H1 (cell line): ENCODE data around the gene AK8. TPM values are rescaled to one million over a fixed set of nuclear protein-coding genes. Genes with fewer than 3 reads are reported as not detected.

Experiments
- CTCF ChIA-PET: fragments of 300-600 bp; sonication (Branson Sonifier 250); formaldehyde crosslinking; loops from one replicate; lab custom pipeline; 2021; ENCODE audit not compliant: partially characterized antibody; lab: Charles Lee
- POLR2A ChIA-PET: fragments of 300-600 bp; sonication (Branson Sonifier 250); formaldehyde crosslinking; loops from one replicate; lab custom pipeline; 2021; ENCODE audit warnings: inconsistent platforms; ENCODE audit not compliant: partially characterized antibody; lab: Charles Lee
- DNase-seq, 2 experiments: peaks; one replicate each; pipeline versions ENCODE4 v3.0.0 to v3.0.0-alpha.2; 2010 to 2022; ENCODE audit warnings: low spot score in 2 of 2, low read depth in 1 of 2, mixed read lengths in 1 of 2
- FAIRE-seq: peaks from 2 replicates; lab custom pipeline; 2011; peaks lifted over from hg19 to GRCh38; lab: Jason Lieb, UNC
- H2AFZ ChIP-seq: 2 replicates; pipeline ENCODE4 v1.8.1; 2012; ENCODE audit warnings: low read length, inconsistent platforms
- H2AK5ac ChIP-seq: 2 replicates; pipeline ENCODE4 v1.6.1; 2013; ENCODE audit warnings: low read depth, low read length
- H2BK120ac ChIP-seq: replicated peaks from 2 replicates; pipeline ENCODE3; 2013; ENCODE audit warnings: low read depth, low read length, inconsistent platforms
- H2BK12ac ChIP-seq: 2 replicates; pipeline ENCODE4 v1.6.1; 2013; ENCODE audit warnings: low read depth, low read length
- H2BK15ac ChIP-seq: 2 replicates; pipeline ENCODE4 v1.6.1; 2013; ENCODE audit warnings: low read length
- H2BK20ac ChIP-seq: 2 replicates; pipeline ENCODE4 v1.6.1; 2013; ENCODE audit warnings: low read length
- H2BK5ac ChIP-seq: 2 replicates; pipeline ENCODE4 v1.6.1; 2013; ENCODE audit warnings: low read depth, low read length
- H3K14ac ChIP-seq: 2 replicates; pipeline ENCODE4 v1.6.1; 2013; ENCODE audit warnings: inconsistent platforms; ENCODE audit not compliant: insufficient read length
- H3K18ac ChIP-seq: 2 replicates; pipeline ENCODE4 v1.6.1; 2013; ENCODE audit warnings: low read length; ENCODE audit errors: extremely low read depth
- H3K23ac ChIP-seq: 2 replicates; pipeline ENCODE4 v1.6.1; 2013; ENCODE audit warnings: inconsistent platforms; ENCODE audit not compliant: insufficient read length
- H3K23me2 ChIP-seq: 2 replicates; pipeline ENCODE4 v1.6.1; 2013; ENCODE audit warnings: low read depth, low read length
- H3K27ac ChIP-seq: 2 replicates; pipeline ENCODE4 v1.6.1; 2011; ENCODE audit warnings: low read depth, low read length, inconsistent platforms
- H3K27me3 ChIP-seq, 4 experiments: replicated peaks in 1 of 4; 1 replicate in 1 of 4; 2 replicates in 3 of 4; pipeline versions ENCODE4 v1.6.1 to v1.8.1; 2011 to 2013; ENCODE audit warnings: low read length in 3 of 4, mild to moderate bottlenecking in 3 of 4, inconsistent platforms in 2 of 4, mixed read lengths in 2 of 4, moderate library complexity in 1 of 4; ENCODE audit not compliant: control insufficient read depth in 3 of 4, insufficient read depth in 3 of 4; ENCODE audit errors: extremely low read depth in 1 of 4
- H3K36me3 ChIP-seq, 4 experiments: 2 replicates each; pipeline versions ENCODE4 v1.6.1 to v1.8.1; 2011 to 2013; ENCODE audit warnings: mild to moderate bottlenecking in 4 of 4, low read length in 3 of 4, moderate library complexity in 2 of 4, control low read depth in 1 of 4, inconsistent platforms in 1 of 4; ENCODE audit not compliant: insufficient read depth in 4 of 4, control insufficient read depth in 2 of 4
- H3K4ac ChIP-seq: replicated peaks from 2 replicates; pipeline ENCODE3; 2013; ENCODE audit warnings: low read length, low read depth, mixed read lengths, inconsistent platforms; ENCODE audit not compliant: insufficient read length
- H3K4me1 ChIP-seq, 4 experiments: replicated peaks in 1 of 4; 1 replicate in 1 of 4; 2 replicates in 3 of 4; pipeline versions ENCODE4 v1.6.1 to v1.8.1; 2011 to 2013; ENCODE audit warnings: low read length in 3 of 4, inconsistent platforms in 2 of 4, mixed read lengths in 1 of 4; ENCODE audit not compliant: insufficient read depth in 4 of 4, control insufficient read depth in 3 of 4
- H3K4me2 ChIP-seq, 2 experiments: 2 replicates each; pipeline versions ENCODE4 v1.6.1 to v1.8.1; 2011 to 2013; ENCODE audit warnings: low read depth in 2 of 2, low read length in 2 of 2, control low read depth in 1 of 2, inconsistent platforms in 1 of 2, mild to moderate bottlenecking in 1 of 2; ENCODE audit not compliant: insufficient read depth in 1 of 2
- H3K4me3 ChIP-seq, 4 experiments: fragments of 200-600, 300-600 bp in 1 of 4; sonication (generic), shearing (Covaris generic), sonication (Bioruptor Twin) in 1 of 4; 2 replicates each; pipeline versions ENCODE4 v1.5.1 to v1.8.1; 2011 to 2016; ENCODE audit warnings: low read length in 4 of 4, low read depth in 3 of 4, control low read depth in 2 of 4, inconsistent platforms in 2 of 4, mild to moderate bottlenecking in 2 of 4, mixed read lengths in 1 of 4, moderate library complexity in 1 of 4; ENCODE audit not compliant: insufficient read depth in 2 of 4; ENCODE audit errors: extremely low read depth in 1 of 4
- H3K56ac ChIP-seq: replicated peaks from 2 replicates; pipeline ENCODE3; 2013; ENCODE audit warnings: low read depth, mild to moderate bottlenecking, mixed read lengths, low read length, inconsistent platforms; ENCODE audit not compliant: insufficient read length
- H3K79me1 ChIP-seq: 2 replicates; pipeline ENCODE4 v1.6.1; 2013; ENCODE audit warnings: low read depth, low read length, control low read depth
- H3K79me2 ChIP-seq, 2 experiments: 2 replicates each; pipeline versions ENCODE4 v1.6.1 to v1.8.1; 2012 to 2013; ENCODE audit warnings: low read length in 2 of 2, mild to moderate bottlenecking in 2 of 2, inconsistent platforms in 1 of 2; ENCODE audit not compliant: insufficient read depth in 2 of 2, control insufficient read depth in 1 of 2
- H3K9ac ChIP-seq, 4 experiments: replicated peaks in 1 of 4; 1 replicate in 1 of 4; 2 replicates in 3 of 4; pipeline versions ENCODE4 v1.6.1 to v1.8.1; 2011 to 2013; ENCODE audit warnings: low read depth in 3 of 4, low read length in 3 of 4, control low read depth in 2 of 4, mild to moderate bottlenecking in 2 of 4, moderate library complexity in 2 of 4, inconsistent platforms in 1 of 4; ENCODE audit errors: extremely low read depth in 1 of 4
- H3K9me3 ChIP-seq, 2 experiments: 2 replicates each; pipeline versions ENCODE4 v1.6.1 to v1.8.1; 2012 to 2013; ENCODE audit warnings: mild to moderate bottlenecking in 2 of 2, moderate library complexity in 2 of 2, control low read depth in 1 of 2, inconsistent platforms in 1 of 2, low read depth in 1 of 2, low read length in 1 of 2, mixed read lengths in 1 of 2; ENCODE audit not compliant: insufficient read depth in 2 of 2
- H4K20me1 ChIP-seq, 2 experiments: replicated peaks in 1 of 2; 2 replicates each; pipeline versions ENCODE3 to v1.8.1; 2011 to 2013; ENCODE audit warnings: inconsistent platforms in 2 of 2, low read length in 2 of 2, mild to moderate bottlenecking in 1 of 2; ENCODE audit not compliant: insufficient read depth in 2 of 2, control insufficient read depth in 1 of 2
- H4K5ac ChIP-seq: 2 replicates; pipeline ENCODE4 v1.6.1; 2013; ENCODE audit warnings: low read length, low read depth, mixed read lengths, inconsistent platforms; ENCODE audit not compliant: insufficient read length
- H4K8ac ChIP-seq: 2 replicates; pipeline ENCODE4 v1.8.0; 2013; ENCODE audit warnings: mild to moderate bottlenecking, moderate library complexity, low read length, inconsistent platforms; ENCODE audit not compliant: insufficient read depth; ENCODE audit errors: extremely low read depth
- H4K91ac ChIP-seq: replicated peaks from 2 replicates; pipeline ENCODE3; 2013; ENCODE audit warnings: low read length, mixed read lengths, inconsistent platforms; ENCODE audit not compliant: insufficient read length
- CHD1 ChIP-seq: IDR thresholded peaks from 2 replicates; pipeline ENCODE4 v1.6.1; 2012; ENCODE audit warnings: low read depth, low read length, improper control_type of control experiment
- CTCF ChIP-seq, 3 experiments: IDR thresholded peaks; 1 replicate in 2 of 3; 2 replicates in 1 of 3; pipeline versions ENCODE4 v1.5.1 to v1.6.1; 2011; ENCODE audit warnings: low read length in 3 of 3, mild to moderate bottlenecking in 3 of 3, inconsistent platforms in 2 of 3, low read depth in 1 of 3, moderate library complexity in 1 of 3; ENCODE audit not compliant: insufficient read depth in 1 of 3; ENCODE audit errors: control extremely low read depth in 1 of 3
- EP300 ChIP-seq, 2 experiments: IDR thresholded peaks; 1 replicate in 1 of 2; 2 replicates in 1 of 2; pipeline ENCODE4 v1.6.1; 2011 to 2012; ENCODE audit warnings: low read depth in 2 of 2, low read length in 2 of 2, mild to moderate bottlenecking in 2 of 2, borderline replicate concordance in 1 of 2, inconsistent platforms in 1 of 2, moderate library complexity in 1 of 2
- GABPA ChIP-seq: IDR thresholded peaks from 2 replicates; pipeline ENCODE4 v1.6.1; 2011; ENCODE audit warnings: mild to moderate bottlenecking, low read length, moderate library complexity, borderline replicate concordance; ENCODE audit not compliant: insufficient read depth
- JUND ChIP-seq: IDR thresholded peaks from 2 replicates; pipeline ENCODE4 v1.6.1; 2011; ENCODE audit warnings: mild to moderate bottlenecking, improper control_type of control experiment, low read length
- KDM1A ChIP-seq: fragments of 200-600, 300-600 bp; sonication (generic); IDR thresholded peaks from 2 replicates; pipeline ENCODE4 v1.7.1; 2016; ENCODE audit warnings: mild to moderate bottlenecking, low read length, borderline replicate concordance
- PHF8 ChIP-seq: fragments of 200-600 bp; sonication (generic); conservative IDR thresholded peaks from 2 replicates; pipeline ENCODE4 v1.7.1; 2012; ENCODE audit warnings: low read depth, mild to moderate bottlenecking, inconsistent platforms, low read length, moderate library complexity
- POLR2A ChIP-seq, 2 experiments: IDR thresholded peaks; 1 replicate in 1 of 2; 2 replicates in 1 of 2; pipeline ENCODE4 v1.6.1; 2011; ENCODE audit warnings: low read depth in 2 of 2, low read length in 2 of 2, mild to moderate bottlenecking in 2 of 2; ENCODE audit errors: control extremely low read depth in 1 of 2
- RFX5 ChIP-seq: IDR thresholded peaks from 2 replicates; pipeline ENCODE4 v1.6.1; 2011; ENCODE audit warnings: low read depth, low read length, improper control_type of control experiment, borderline replicate concordance
- SAP30 ChIP-seq: fragments of 300-600 bp; sonication (generic); IDR thresholded peaks from 2 replicates; pipeline ENCODE4 v1.7.1; 2012; ENCODE audit warnings: low read length, moderate library complexity, mild to moderate bottlenecking, inconsistent platforms; ENCODE audit not compliant: insufficient read depth, insufficient replicate concordance
- SP4 ChIP-seq: IDR thresholded peaks from 2 replicates; pipeline ENCODE4 v1.6.1; 2012; ENCODE audit warnings: low read length, inconsistent platforms
- TAF1 ChIP-seq: IDR thresholded peaks from 2 replicates; pipeline ENCODE4 v1.6.1; 2011; ENCODE audit warnings: mild to moderate bottlenecking, low read depth, low read length
- WGBS, 2 experiments: shearing (Covaris generic) in 1 of 2; methylation state at CpG; one replicate each; pipeline versions ENCODE4 v1.1.6 to v1.1.7; 2013 to 2015; ENCODE audit warnings: low lambda C conversion rate in 2 of 2, mixed read lengths in 2 of 2, inconsistent platforms in 1 of 2, low coverage in 1 of 2, missing lambda C conversion rate in 1 of 2; ENCODE audit not compliant: insufficient replicate concordance in 2 of 2, insufficient coverage in 1 of 2, insufficient read length in 1 of 2; ENCODE audit errors: extremely low coverage in 1 of 2, missing lambda C conversion rate in 1 of 2; 5-methylcytosine and 5-hydroxymethylcytosine counted together
- polyA plus RNA-seq, 7 experiments: library from polyadenylated mRNA; depleted of rRNA in 3 of 7; stranded (reverse) in 5 of 7; unstranded in 2 of 7; fragments of >200 nt in 5 of 7; fragments of 200-250 nt in 2 of 7; gene quantifications; 1 replicate in 5 of 7; 2 replicates in 1 of 7; 4 replicates in 1 of 7; pipeline versions ENCODE4 v1.2.1 to v1.2.3, GENCODE V29; 2011 to 2013; ENCODE audit warnings: missing spikeins in 2 of 7, mixed read lengths in 2 of 7
- total RNA-seq: library from RNA; stranded (reverse); fragmentation: NEBNext Ultra II Directional; extraction: Animal tissue kit (Norgen Biotek cat#: 25700); gene quantifications from 2 replicates; pipeline ENCODE4 v1.2.1, GENCODE V29; 2021

AK8 gene
- total and polyA plus RNA-seq, 2 of the 8 experiments (the other 6 are each of a cell fraction or from before 2014, with no cell fraction given): 0.35 to 0.48 TPM

- Histone ChIP-seq H3K4me1 (peaks cover 0 to 5% (median 2%) of the 10 kb centered on the region in 4 experiments; a peak in 4 of 7 replicates), H3K36me3 (no peaks in the 10 kb centered on the region), H3K27ac (no peak overlapping the region), H4K20me1 (no peaks in the 10 kb centered on the region), H3K23me2 (peaks cover 2% of the 10 kb centered on the region; the same call in 1 of the 2 replicates), H2AK5ac (no peak overlapping the region), H2BK15ac (no peak overlapping the region), H3K23ac (no peak overlapping the region), H2BK5ac (no peak overlapping the region), H3K4ac (no peak overlapping the region), H2BK120ac (no peak overlapping the region), H3K4me3 (no peak overlapping the region), H3K27me3 (peaks cover 0 to 5% (median 3%) of the 10 kb centered on the region in 4 experiments; a peak in 3 of 7 replicates), H3K79me2 (no peaks in the 10 kb centered on the region), H3K56ac (no peak overlapping the region), H3K18ac (no peak overlapping the region), H3K9me3 (no peaks in the 10 kb centered on the region), H3K4me2 (no peak overlapping the region), H2BK20ac (no peak overlapping the region), H4K5ac (no peak overlapping the region), H3K9ac (no peak overlapping the region), H4K8ac (peak overlapping the region; percentile 58; the same call in 1 of the 2 replicates), H2BK12ac (no peak overlapping the region), H3K79me1 (no peaks in the 10 kb centered on the region), H2AFZ (no peak overlapping the region), H3K14ac (no peak overlapping the region), H4K91ac (no peak overlapping the region)
- ChIA-PET POLR2A (interaction anchor here (0.7 kb wide), 1 partner anchor 97 kb away, joined by 3 read pairs; no protein-coding TSS in a partner anchor), CTCF (no interaction called here)
- FAIRE-seq: no peak
- no peak for DNase-seq
- 93% methylated on average over 4 of the region's 4 CpGs; no CpG with 5 or more reads in 1 of the 2 experiments for WGBS, 2 experiments
- no peak for TF ChIP-seq SAP30
- no peak for TF ChIP-seq JUND
- no peak for TF ChIP-seq TAF1
- no peak for TF ChIP-seq PHF8
- TF ChIP-seq CTCF (IDR thresholded peaks at IDR 0.05; ENCODE audit: control extremely low read depth in 1 of 3, insufficient read depth in 1 of 3, low read depth in 1 of 3, low read length in 3 of 3): no peak
- no peak for TF ChIP-seq EP300 (IDR thresholded peaks at IDR 0.05; ENCODE audit: borderline replicate concordance in 1 of 2, low read depth in 2 of 2, low read length in 2 of 2)
- TF ChIP-seq RFX5: no peak
- no peak for TF ChIP-seq CHD1
- TF ChIP-seq KDM1A: no peak
- TF ChIP-seq SP4: no peak
- TF ChIP-seq POLR2A (IDR thresholded peaks at IDR 0.05; ENCODE audit: control extremely low read depth in 1 of 2, low read depth in 2 of 2, low read length in 2 of 2): no peak
- no peak for TF ChIP-seq GABPA
These were observed 102.4 kb downstream of the AK8 start for GRCh38 chr9:132775720-132776119.
